GM23338 (cell line): ENCODE data around the gene PIK3C3. TPM values are rescaled to one million over a fixed set of nuclear protein-coding genes. Genes with fewer than 3 reads are reported as not detected.

ENCODE experiments used
- ATAC-seq: fragments of 200-7000 bp; cut with Tn5 transposase; 3 replicates; pipeline ENCODE4 v1.9.1; 2020
- DNase-seq: peaks from one replicate; pipeline ENCODE4 v3.0.0-alpha.2; 2015; ENCODE audit warnings: low spot score
- H2AFZ ChIP-seq: fragments of 200-600 bp; sonication (generic); 2 replicates; pipeline ENCODE4 v1.8.0; 2016; ENCODE audit warnings: antibody characterized with exemption, mild to moderate bottlenecking, moderate library complexity
- H3F3A ChIP-seq: fragments of 200-600 bp; sonication (generic); replicated peaks from 2 replicates; pipeline ENCODE4 v1.8.0; 2017; ENCODE audit warnings: antibody characterized with exemption, mixed run types, low read depth
- H3K27ac ChIP-seq: fragments of 200-600 bp; sonication (generic); 2 replicates; pipeline ENCODE4 v1.6.1; 2016; ENCODE audit warnings: low read depth
- H3K27me3 ChIP-seq: fragments of 200-600 bp; sonication (generic); 2 replicates; pipeline ENCODE4 v1.8.0; 2016; ENCODE audit warnings: mild to moderate bottlenecking, mixed run types, moderate library complexity; ENCODE audit not compliant: insufficient read depth
- H3K36me3 ChIP-seq: fragments of 200-600 bp; sonication (generic); 2 replicates; pipeline ENCODE4 v1.8.0; 2016; ENCODE audit warnings: mild to moderate bottlenecking; ENCODE audit not compliant: insufficient read depth
- H3K4me1 ChIP-seq: fragments of 200-600 bp; sonication (generic); 2 replicates; pipeline ENCODE4 v1.8.0; 2016; ENCODE audit warnings: mild to moderate bottlenecking, moderate library complexity; ENCODE audit not compliant: insufficient read depth
- H3K4me2 ChIP-seq: fragments of 200-600 bp; sonication (generic); 2 replicates; pipeline ENCODE4 v1.7.1; 2017; ENCODE audit warnings: mixed run types
- H3K4me3 ChIP-seq: fragments of 200-600 bp; sonication (generic); 2 replicates; pipeline ENCODE4 v1.6.1; 2016; ENCODE audit warnings: mixed run types
- H3K79me2 ChIP-seq: fragments of 200-600 bp; sonication (generic); replicated peaks from 2 replicates; pipeline ENCODE4 v1.8.0; 2017; ENCODE audit warnings: mild to moderate bottlenecking; ENCODE audit not compliant: insufficient read depth
- H3K9me2 ChIP-seq: fragments of 200-600 bp; sonication (generic); 2 replicates; pipeline ENCODE4 v1.8.0; 2017; ENCODE audit not compliant: insufficient read depth
- H4K20me1 ChIP-seq: fragments of 200-600 bp; sonication (generic); replicated peaks from 2 replicates; pipeline ENCODE4 v1.8.0; 2017; ENCODE audit warnings: mild to moderate bottlenecking; ENCODE audit not compliant: insufficient read depth
- H3K27ac Mint-ChIP-seq: 2 replicates; pipeline ENCODE4 v1.8.0; 2020; ENCODE audit warnings: inconsistent platforms, mild to moderate bottlenecking, moderate library complexity, mixed read lengths
- H3K27me3 Mint-ChIP-seq: 3 replicates; pipeline ENCODE4 v1.8.0; 2022; ENCODE audit warnings: low read depth, mild to moderate bottlenecking, moderate library complexity, mixed read lengths, inconsistent platforms; ENCODE audit not compliant: insufficient read depth, poor library complexity
- H3K36me3 Mint-ChIP-seq: 3 replicates; pipeline ENCODE4 v1.8.0; 2021; ENCODE audit warnings: low read depth, mild to moderate bottlenecking, inconsistent platforms, moderate library complexity, mixed read lengths
- H3K4me1 Mint-ChIP-seq: 3 replicates; pipeline ENCODE4 v1.8.0; 2020; ENCODE audit warnings: mild to moderate bottlenecking, inconsistent platforms, mixed read lengths
- H3K4me3 Mint-ChIP-seq: 3 replicates; pipeline ENCODE4 v1.8.0; 2021; ENCODE audit warnings: moderate library complexity, mild to moderate bottlenecking, inconsistent platforms, mixed read lengths
- H3K9me3 Mint-ChIP-seq: 3 replicates; pipeline ENCODE4 v1.8.0; 2020; ENCODE audit warnings: moderate library complexity, mild to moderate bottlenecking, inconsistent platforms, mixed read lengths
- CREB1 ChIP-seq: fragments of 250-450 bp; sonication (Bioruptor Pico); IDR thresholded peaks from 2 replicates; pipeline ENCODE4 v1.5.0; 2020; ENCODE audit warnings: low read depth, mild to moderate bottlenecking, moderate library complexity
- EZH2 ChIP-seq: fragments of 200-600 bp; sonication (generic); IDR thresholded peaks from one replicate; pipeline ENCODE4 v1.8.0; 2017; ENCODE audit warnings: antibody characterized with exemption, mild to moderate bottlenecking, low read depth; ENCODE audit not compliant: unreplicated experiment
- EZH2phosphoT487 ChIP-seq: fragments of 200-600 bp; sonication (generic); IDR thresholded peaks from one replicate; pipeline ENCODE4 v1.8.1; 2018; ENCODE audit warnings: antibody characterized with exemption; ENCODE audit not compliant: unreplicated experiment
- JUNB ChIP-seq: IDR thresholded peaks from one replicate; pipeline ENCODE4 v1.6.1; 2016; ENCODE audit warnings: antibody characterized with exemption; ENCODE audit not compliant: unreplicated experiment
- NANOG ChIP-seq: IDR thresholded peaks from 2 replicates; pipeline ENCODE4 v1.6.1; 2016; ENCODE audit warnings: antibody characterized with exemption, borderline replicate concordance
- POLR2AphosphoS5 ChIP-seq: IDR thresholded peaks from 2 replicates; pipeline ENCODE4 v1.6.1; 2016; ENCODE audit warnings: antibody characterized with exemption, low read depth
- STAT1 ChIP-seq: IDR thresholded peaks from one replicate; pipeline ENCODE4 v1.6.1; 2016; ENCODE audit warnings: antibody characterized with exemption; ENCODE audit not compliant: unreplicated experiment
- ZNF114 ChIP-seq: fragments of 250-450 bp; sonication (Bioruptor Pico); IDR thresholded peaks from 2 replicates; pipeline ENCODE4 v1.5.0; 2020; ENCODE audit warnings: mild to moderate bottlenecking, moderate library complexity
- polyA plus RNA-seq: library from polyadenylated mRNA; unstranded; fragments of >200 nt; fragmentation: Nextera tagmentation; extraction: Ambion mirVana; gene quantifications from 2 replicates; pipeline ENCODE4 v1.2.1, GENCODE V29; 2016
- total RNA-seq: library from RNA; depleted of rRNA; stranded (reverse); fragments of >200 nt; shearing (Covaris generic); gene quantifications from 2 replicates; pipeline ENCODE4 v1.2.3, GENCODE V29; 2014
- TF ChIP-seq, protein P1 (sequence below): fragments of 250-450 bp; sonication (Bioruptor Pico); IDR thresholded peaks from 2 replicates; pipeline ENCODE4 v1.5.0; 2020; ENCODE audit warnings: mild to moderate bottlenecking, moderate library complexity
- TF ChIP-seq, protein P2 (sequence below): IDR thresholded peaks from 2 replicates; pipeline ENCODE4 v1.6.1; 2016; ENCODE audit warnings: antibody characterized with exemption
- TF ChIP-seq, protein P3 (sequence below): IDR thresholded peaks from one replicate; pipeline ENCODE4 v1.6.1; 2018; ENCODE audit warnings: antibody characterized with exemption; ENCODE audit not compliant: unreplicated experiment
- TF ChIP-seq, protein P4 (sequence below), 2 experiments: fragments of 200-600 bp in 1 of 2; sonication (generic) in 1 of 2; conservative IDR thresholded peaks; 2 replicates each; pipeline versions ENCODE4 v1.5.1 to v1.6.1; 2016 to 2017; ENCODE audit warnings: antibody characterized with exemption in 2 of 2, low read depth in 2 of 2, mild to moderate bottlenecking in 2 of 2, moderate library complexity in 1 of 2

Gene PIK3C3
- total and polyA plus RNA-seq, 2 experiments from 2014 or later = 25.9 to 35.4 TPM

DNA sequence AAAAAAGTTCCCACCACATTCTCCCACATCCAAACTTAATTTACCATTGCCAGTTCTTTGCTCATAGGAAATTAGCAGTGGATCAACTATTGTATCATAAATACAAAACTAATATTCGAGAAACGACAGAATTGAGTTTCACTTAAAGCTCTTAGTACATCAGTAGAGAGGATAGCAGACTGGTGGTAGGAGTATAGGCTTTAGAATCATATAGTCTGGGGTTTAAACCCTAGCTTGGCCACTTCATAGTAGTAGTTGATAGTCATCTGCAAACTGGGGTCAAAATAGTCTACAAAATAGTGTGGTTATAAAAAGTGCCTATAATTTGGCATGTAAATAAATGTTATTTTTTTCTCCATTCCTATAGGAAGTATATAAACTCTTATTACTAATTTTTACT lies 30.9 kb downstream of the PIK3C3 start:
- Histone ChIP-seq H3F3A (no peaks in the 10 kb centered on the region), H3K4me3 (no peak overlapping the region), H2AFZ (no peak overlapping the region), H4K20me1 (no peaks in the 10 kb centered on the region), H3K4me1 (no peaks in the 10 kb centered on the region), H3K4me2 (no peak overlapping the region), H3K79me2 (0 out of 2 replicates have a peak, but pooled peaks cover 1% of the 10 kb centered on the region), H3K36me3 (no peaks in the 10 kb centered on the region), H3K27me3 (no peaks in the 10 kb centered on the region), H3K9me2 (no peaks in the 10 kb centered on the region), H3K27ac (no peak overlapping the region)
- no peak for DNase-seq
- TF ChIP-seq CREB1 (no peak), POLR2AphosphoS5 (no peak), JUNB (no peak), EZH2 (no peak), STAT1 (no peak), EZH2phosphoT487 (no peak), NANOG (no peak), ZNF114 (CRISPR knock-in tag) (no peak)
- TF ChIP-seq, protein P1, sequence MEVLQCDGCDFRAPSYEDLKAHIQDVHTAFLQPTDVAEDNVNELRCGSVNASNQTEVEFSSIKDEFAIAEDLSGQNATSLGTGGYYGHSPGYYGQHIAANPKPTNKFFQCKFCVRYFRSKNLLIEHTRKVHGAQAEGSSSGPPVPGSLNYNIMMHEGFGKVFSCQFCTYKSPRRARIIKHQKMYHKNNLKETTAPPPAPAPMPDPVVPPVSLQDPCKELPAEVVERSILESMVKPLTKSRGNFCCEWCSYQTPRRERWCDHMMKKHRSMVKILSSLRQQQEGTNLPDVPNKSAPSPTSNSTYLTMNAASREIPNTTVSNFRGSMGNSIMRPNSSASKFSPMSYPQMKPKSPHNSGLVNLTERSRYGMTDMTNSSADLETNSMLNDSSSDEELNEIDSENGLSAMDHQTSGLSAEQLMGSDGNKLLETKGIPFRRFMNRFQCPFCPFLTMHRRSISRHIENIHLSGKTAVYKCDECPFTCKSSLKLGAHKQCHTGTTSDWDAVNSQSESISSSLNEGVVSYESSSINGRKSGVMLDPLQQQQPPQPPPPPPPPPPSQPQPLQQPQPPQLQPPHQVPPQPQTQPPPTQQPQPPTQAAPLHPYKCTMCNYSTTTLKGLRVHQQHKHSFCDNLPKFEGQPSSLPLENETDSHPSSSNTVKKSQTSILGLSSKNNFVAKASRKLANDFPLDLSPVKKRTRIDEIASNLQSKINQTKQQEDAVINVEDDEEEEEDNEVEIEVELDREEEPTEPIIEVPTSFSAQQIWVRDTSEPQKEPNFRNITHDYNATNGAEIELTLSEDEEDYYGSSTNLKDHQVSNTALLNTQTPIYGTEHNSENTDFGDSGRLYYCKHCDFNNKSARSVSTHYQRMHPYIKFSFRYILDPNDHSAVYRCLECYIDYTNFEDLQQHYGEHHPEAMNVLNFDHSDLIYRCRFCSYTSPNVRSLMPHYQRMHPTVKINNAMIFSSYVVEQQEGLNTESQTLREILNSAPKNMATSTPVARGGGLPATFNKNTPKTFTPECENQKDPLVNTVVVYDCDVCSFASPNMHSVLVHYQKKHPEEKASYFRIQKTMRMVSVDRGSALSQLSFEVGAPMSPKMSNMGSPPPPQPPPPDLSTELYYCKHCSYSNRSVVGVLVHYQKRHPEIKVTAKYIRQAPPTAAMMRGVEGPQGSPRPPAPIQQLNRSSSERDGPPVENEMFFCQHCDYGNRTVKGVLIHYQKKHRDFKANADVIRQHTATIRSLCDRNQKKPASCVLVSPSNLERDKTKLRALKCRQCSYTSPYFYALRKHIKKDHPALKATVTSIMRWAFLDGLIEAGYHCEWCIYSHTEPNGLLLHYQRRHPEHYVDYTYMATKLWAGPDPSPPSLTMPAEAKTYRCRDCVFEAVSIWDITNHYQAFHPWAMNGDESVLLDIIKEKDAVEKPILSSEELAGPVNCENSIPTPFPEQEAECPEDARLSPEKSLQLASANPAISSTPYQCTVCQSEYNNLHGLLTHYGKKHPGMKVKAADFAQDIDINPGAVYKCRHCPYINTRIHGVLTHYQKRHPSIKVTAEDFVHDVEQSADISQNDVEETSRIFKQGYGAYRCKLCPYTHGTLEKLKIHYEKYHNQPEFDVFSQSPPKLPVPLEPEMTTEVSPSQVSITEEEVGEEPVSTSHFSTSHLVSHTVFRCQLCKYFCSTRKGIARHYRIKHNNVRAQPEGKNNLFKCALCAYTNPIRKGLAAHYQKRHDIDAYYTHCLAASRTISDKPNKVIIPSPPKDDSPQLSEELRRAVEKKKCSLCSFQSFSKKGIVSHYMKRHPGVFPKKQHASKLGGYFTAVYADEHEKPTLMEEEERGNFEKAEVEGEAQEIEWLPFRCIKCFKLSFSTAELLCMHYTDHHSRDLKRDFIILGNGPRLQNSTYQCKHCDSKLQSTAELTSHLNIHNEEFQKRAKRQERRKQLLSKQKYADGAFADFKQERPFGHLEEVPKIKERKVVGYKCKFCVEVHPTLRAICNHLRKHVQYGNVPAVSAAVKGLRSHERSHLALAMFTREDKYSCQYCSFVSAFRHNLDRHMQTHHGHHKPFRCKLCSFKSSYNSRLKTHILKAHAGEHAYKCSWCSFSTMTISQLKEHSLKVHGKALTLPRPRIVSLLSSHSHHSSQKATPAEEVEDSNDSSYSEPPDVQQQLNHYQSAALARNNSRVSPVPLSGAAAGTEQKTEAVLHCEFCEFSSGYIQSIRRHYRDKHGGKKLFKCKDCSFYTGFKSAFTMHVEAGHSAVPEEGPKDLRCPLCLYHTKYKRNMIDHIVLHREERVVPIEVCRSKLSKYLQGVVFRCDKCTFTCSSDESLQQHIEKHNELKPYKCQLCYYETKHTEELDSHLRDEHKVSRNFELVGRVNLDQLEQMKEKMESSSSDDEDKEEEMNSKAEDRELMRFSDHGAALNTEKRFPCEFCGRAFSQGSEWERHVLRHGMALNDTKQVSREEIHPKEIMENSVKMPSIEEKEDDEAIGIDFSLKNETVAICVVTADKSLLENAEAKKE (CRISPR knock-in tag) = no peak
- TF ChIP-seq, protein P2, sequence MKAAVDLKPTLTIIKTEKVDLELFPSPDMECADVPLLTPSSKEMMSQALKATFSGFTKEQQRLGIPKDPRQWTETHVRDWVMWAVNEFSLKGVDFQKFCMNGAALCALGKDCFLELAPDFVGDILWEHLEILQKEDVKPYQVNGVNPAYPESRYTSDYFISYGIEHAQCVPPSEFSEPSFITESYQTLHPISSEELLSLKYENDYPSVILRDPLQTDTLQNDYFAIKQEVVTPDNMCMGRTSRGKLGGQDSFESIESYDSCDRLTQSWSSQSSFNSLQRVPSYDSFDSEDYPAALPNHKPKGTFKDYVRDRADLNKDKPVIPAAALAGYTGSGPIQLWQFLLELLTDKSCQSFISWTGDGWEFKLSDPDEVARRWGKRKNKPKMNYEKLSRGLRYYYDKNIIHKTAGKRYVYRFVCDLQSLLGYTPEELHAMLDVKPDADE = no peak
- TF ChIP-seq, protein P3, sequence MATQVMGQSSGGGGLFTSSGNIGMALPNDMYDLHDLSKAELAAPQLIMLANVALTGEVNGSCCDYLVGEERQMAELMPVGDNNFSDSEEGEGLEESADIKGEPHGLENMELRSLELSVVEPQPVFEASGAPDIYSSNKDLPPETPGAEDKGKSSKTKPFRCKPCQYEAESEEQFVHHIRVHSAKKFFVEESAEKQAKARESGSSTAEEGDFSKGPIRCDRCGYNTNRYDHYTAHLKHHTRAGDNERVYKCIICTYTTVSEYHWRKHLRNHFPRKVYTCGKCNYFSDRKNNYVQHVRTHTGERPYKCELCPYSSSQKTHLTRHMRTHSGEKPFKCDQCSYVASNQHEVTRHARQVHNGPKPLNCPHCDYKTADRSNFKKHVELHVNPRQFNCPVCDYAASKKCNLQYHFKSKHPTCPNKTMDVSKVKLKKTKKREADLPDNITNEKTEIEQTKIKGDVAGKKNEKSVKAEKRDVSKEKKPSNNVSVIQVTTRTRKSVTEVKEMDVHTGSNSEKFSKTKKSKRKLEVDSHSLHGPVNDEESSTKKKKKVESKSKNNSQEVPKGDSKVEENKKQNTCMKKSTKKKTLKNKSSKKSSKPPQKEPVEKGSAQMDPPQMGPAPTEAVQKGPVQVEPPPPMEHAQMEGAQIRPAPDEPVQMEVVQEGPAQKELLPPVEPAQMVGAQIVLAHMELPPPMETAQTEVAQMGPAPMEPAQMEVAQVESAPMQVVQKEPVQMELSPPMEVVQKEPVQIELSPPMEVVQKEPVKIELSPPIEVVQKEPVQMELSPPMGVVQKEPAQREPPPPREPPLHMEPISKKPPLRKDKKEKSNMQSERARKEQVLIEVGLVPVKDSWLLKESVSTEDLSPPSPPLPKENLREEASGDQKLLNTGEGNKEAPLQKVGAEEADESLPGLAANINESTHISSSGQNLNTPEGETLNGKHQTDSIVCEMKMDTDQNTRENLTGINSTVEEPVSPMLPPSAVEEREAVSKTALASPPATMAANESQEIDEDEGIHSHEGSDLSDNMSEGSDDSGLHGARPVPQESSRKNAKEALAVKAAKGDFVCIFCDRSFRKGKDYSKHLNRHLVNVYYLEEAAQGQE = no peak
- TF ChIP-seq, protein P4, sequence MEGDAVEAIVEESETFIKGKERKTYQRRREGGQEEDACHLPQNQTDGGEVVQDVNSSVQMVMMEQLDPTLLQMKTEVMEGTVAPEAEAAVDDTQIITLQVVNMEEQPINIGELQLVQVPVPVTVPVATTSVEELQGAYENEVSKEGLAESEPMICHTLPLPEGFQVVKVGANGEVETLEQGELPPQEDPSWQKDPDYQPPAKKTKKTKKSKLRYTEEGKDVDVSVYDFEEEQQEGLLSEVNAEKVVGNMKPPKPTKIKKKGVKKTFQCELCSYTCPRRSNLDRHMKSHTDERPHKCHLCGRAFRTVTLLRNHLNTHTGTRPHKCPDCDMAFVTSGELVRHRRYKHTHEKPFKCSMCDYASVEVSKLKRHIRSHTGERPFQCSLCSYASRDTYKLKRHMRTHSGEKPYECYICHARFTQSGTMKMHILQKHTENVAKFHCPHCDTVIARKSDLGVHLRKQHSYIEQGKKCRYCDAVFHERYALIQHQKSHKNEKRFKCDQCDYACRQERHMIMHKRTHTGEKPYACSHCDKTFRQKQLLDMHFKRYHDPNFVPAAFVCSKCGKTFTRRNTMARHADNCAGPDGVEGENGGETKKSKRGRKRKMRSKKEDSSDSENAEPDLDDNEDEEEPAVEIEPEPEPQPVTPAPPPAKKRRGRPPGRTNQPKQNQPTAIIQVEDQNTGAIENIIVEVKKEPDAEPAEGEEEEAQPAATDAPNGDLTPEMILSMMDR (conservative IDR thresholded peaks at IDR 0.05; ENCODE audit: low read depth in 2 of 2) = no peak
- H3K4me1 Mint-ChIP-seq = no peaks in the 10 kb centered on the region
- peaks cover 2% of the 10 kb centered on the region; the same call in 2 of the 3 replicates for H3K36me3 Mint-ChIP-seq
- H3K9me3 Mint-ChIP-seq = no peaks in the 10 kb centered on the region
- H3K4me3 Mint-ChIP-seq = no peak overlapping the region
- no peak for ATAC-seq
- H3K27ac Mint-ChIP-seq = no peak overlapping the region
- H3K27me3 Mint-ChIP-seq = no peaks in the 10 kb centered on the region
